Measurements from ENCODE around the gene GPR183. TPM values are rescaled to one million over a fixed set of nuclear protein-coding genes. Genes with fewer than 3 reads are reported as not detected.

The GPR183 gene
- total RNA-seq, 1 experiment from 2014 or later, result 0.30 TPM

DNA sequence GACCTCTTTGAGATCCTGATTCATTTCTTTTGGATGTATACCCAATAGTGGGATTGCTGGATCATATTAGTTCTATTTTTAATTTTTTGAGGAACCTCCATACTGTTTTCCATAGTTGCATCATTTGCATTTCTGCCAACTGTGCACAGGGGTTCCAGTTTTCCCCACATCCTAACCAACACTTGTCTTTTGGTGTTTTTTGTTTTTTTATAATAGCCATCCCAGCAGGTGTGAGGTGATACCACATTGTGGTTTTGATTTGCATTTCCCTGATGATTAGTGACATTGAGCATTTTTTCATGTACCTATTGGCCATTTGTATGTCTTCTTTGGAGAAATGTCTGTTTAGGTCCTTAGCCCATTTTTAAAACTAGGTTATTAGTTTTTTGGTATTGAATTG is 18.8 kb upstream of the GPR183 start:
- Histone ChIP-seq H3K27me3 (ENCODE audit: insufficient read depth, low read length) (no peaks in the 10 kb centered on the region), H3K9me2 (ENCODE audit: insufficient read depth) (no peaks in the 10 kb centered on the region), H3K4me2 (ENCODE audit: low read length) (no peak overlapping the region), H3K9ac (ENCODE audit: low read length) (no peak overlapping the region), H3K27ac (ENCODE audit: low read depth, low read length) (no peak overlapping the region), H4K20me1 (ENCODE audit: insufficient read depth) (no peaks in the 10 kb centered on the region), H3K9me3 (ENCODE audit: control insufficient read depth in 1 of 2, insufficient read depth in 1 of 2, low read depth in 1 of 2, low read length in 2 of 2) (no peaks in the 10 kb centered on the region), H3K36me3 (ENCODE audit: control insufficient read depth in 1 of 2, insufficient read depth in 2 of 2, low read length in 2 of 2) (peaks cover 2 to 12% of the 10 kb centered on the region in 2 experiments; a peak in 3 of 4 replicates), H3K79me2 (ENCODE audit: insufficient read depth, low read length) (no peaks in the 10 kb centered on the region), H3K4me1 (ENCODE audit: control insufficient read depth in 1 of 2, insufficient read depth in 2 of 2, low read length in 2 of 2) (peaks cover 30 to 33% of the 10 kb centered on the region in 2 experiments), H3K4me3 (replicated peaks in 1 of 2; ENCODE audit: low read depth in 1 of 2, low read length in 2 of 2) (no peak overlapping the region), H2AFZ (ENCODE audit: low read depth, low read length, poor library complexity, severe bottlenecking) (no peak overlapping the region)
- RAD21 ChIA-PET (ENCODE audit: low non-redundant PET in 1 of 2, low total read pairs in 2 of 2, uncharacterized antibody in 2 of 2, unreplicated experiment in 2 of 2), result no interaction called here
- POLR2A ChIA-PET, result no interaction called here
- no peak for ATAC-seq
- CTCF ChIA-PET, result no interaction called here
- intact Hi-C loops (cut with micrococcal nuclease), result no loop called here
- no peak for TF ChIP-seq JUND (IDR thresholded peaks at IDR 0.05)
- TF ChIP-seq SRF (IDR thresholded peaks at IDR 0.05; ENCODE audit: low read depth), result no peak
- no TSS peak for BruUV-seq (replicated peaks)
- DNase-seq (ENCODE audit: low read depth, low spot score), result no peak

DNA sequence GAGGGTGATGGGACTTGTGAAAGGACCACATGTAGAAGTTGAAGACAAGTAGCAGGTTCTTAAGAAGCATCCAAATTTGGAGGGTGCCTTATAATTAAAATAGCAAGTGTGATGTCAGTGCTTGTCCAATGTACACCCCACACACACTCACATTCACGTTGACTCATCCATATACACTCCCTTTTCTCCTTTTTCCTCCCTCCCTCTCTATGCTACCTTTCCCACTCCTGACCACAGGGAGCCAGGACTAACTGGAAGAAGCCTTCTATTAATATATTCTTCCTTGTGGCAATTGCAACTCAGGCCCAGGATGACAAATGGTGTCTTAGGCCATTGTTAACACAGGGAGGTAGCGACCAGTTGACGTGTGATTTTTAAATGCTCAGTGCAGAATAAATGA is 16.3 kb upstream of the GPR183 start:
- H3K4me3 ChIP-seq (replicated peaks in 1 of 2; ENCODE audit: low read depth in 1 of 2, low read length in 2 of 2), result no peak overlapping the region
- DNase-seq (ENCODE audit: low read depth, low spot score) (peak; percentile 60), ATAC-seq (peak; percentile 74)
- H3K9me3 ChIP-seq (ENCODE audit: control insufficient read depth in 1 of 2, insufficient read depth in 1 of 2, low read depth in 1 of 2, low read length in 2 of 2), result no peaks in the 10 kb centered on the region
- RAD21 ChIA-PET (ENCODE audit: low non-redundant PET in 1 of 2, low total read pairs in 2 of 2, uncharacterized antibody in 2 of 2, unreplicated experiment in 2 of 2), result no interaction called here
- H3K9me2 ChIP-seq (ENCODE audit: insufficient read depth), result no peaks in the 10 kb centered on the region
- H3K36me3 ChIP-seq (ENCODE audit: control insufficient read depth in 1 of 2, insufficient read depth in 2 of 2, low read length in 2 of 2), result peaks cover 0 to 4% of the 10 kb centered on the region in 2 experiments; a peak in 1 of 4 replicates
- intact Hi-C loops (cut with micrococcal nuclease), result no loop called here
- no TSS peak for BruUV-seq (replicated peaks)
- peak overlapping the region; percentile 64 for H3K4me2 ChIP-seq (ENCODE audit: low read length)
- CTCF ChIA-PET, result interaction anchor here (1.0 kb wide), 1 partner anchor 43 kb away, joined by 3 read pairs; no protein-coding TSS in a partner anchor
- no peak overlapping the region for H2AFZ ChIP-seq (ENCODE audit: low read depth, low read length, poor library complexity, severe bottlenecking)
- peak overlapping the region; percentile 44; the same call in 1 of the 2 replicates for H3K9ac ChIP-seq (ENCODE audit: low read length)
- no peaks in the 10 kb centered on the region for H4K20me1 ChIP-seq (ENCODE audit: insufficient read depth)
- no peaks in the 10 kb centered on the region for H3K27me3 ChIP-seq (ENCODE audit: insufficient read depth, low read length)
- H3K4me1 ChIP-seq (ENCODE audit: control insufficient read depth in 1 of 2, insufficient read depth in 2 of 2, low read length in 2 of 2), result peaks cover 55 to 59% of the 10 kb centered on the region in 2 experiments
- POLR2A ChIA-PET, result no interaction called here
- TF ChIP-seq FOSL1 (IDR thresholded peaks at IDR 0.05; ENCODE audit: low read depth) (peak; percentile 56), JUND (IDR thresholded peaks at IDR 0.05) (no peak; the same call in 1 of the 2 replicates), POLR2AphosphoS5 (IDR thresholded peaks at IDR 0.05; ENCODE audit: low read depth, low read length) (no peak), SIN3A (IDR thresholded peaks at IDR 0.05; ENCODE audit: low read depth) (no peak), YY1 (IDR thresholded peaks at IDR 0.05; ENCODE audit: extremely low read depth, insufficient replicate concordance, low read depth, low read length) (no peak), POLR2A (IDR thresholded peaks at IDR 0.05; ENCODE audit: borderline replicate concordance, extremely low read depth, insufficient read depth, insufficient read length) (no peak)
- TF ChIP-seq, protein P1, sequence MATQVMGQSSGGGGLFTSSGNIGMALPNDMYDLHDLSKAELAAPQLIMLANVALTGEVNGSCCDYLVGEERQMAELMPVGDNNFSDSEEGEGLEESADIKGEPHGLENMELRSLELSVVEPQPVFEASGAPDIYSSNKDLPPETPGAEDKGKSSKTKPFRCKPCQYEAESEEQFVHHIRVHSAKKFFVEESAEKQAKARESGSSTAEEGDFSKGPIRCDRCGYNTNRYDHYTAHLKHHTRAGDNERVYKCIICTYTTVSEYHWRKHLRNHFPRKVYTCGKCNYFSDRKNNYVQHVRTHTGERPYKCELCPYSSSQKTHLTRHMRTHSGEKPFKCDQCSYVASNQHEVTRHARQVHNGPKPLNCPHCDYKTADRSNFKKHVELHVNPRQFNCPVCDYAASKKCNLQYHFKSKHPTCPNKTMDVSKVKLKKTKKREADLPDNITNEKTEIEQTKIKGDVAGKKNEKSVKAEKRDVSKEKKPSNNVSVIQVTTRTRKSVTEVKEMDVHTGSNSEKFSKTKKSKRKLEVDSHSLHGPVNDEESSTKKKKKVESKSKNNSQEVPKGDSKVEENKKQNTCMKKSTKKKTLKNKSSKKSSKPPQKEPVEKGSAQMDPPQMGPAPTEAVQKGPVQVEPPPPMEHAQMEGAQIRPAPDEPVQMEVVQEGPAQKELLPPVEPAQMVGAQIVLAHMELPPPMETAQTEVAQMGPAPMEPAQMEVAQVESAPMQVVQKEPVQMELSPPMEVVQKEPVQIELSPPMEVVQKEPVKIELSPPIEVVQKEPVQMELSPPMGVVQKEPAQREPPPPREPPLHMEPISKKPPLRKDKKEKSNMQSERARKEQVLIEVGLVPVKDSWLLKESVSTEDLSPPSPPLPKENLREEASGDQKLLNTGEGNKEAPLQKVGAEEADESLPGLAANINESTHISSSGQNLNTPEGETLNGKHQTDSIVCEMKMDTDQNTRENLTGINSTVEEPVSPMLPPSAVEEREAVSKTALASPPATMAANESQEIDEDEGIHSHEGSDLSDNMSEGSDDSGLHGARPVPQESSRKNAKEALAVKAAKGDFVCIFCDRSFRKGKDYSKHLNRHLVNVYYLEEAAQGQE (IDR thresholded peaks at IDR 0.05; ENCODE audit: low read depth), result no peak
- peaks cover 5% of the 10 kb centered on the region for H3K79me2 ChIP-seq (ENCODE audit: insufficient read depth, low read length)
- peak overlapping the region; percentile 62; the same call in 1 of the 2 replicates for H3K27ac ChIP-seq (ENCODE audit: low read depth, low read length)

Data from HCT116 (cell line).